ENCODE results near the gene IQGAP2.

GRCh38 chr5:76674330-76675066, 271.4 kb downstream of the IQGAP2 start:
- TF ChIP-seq CTCF (IDR thresholded peaks at IDR 0.05) (no peak), POLR2A (IDR thresholded peaks at IDR 0.05) (no peak), POLR2AphosphoS5 (IDR thresholded peaks at IDR 0.05) (no peak)
